Activated CD8-positive, alpha-beta memory T cell treated with anti-CD3 and anti-CD28 coated beads for 36 hours (primary cell): ENCODE results near the gene GALNT11. TPM values are rescaled to one million over a fixed set of nuclear protein-coding genes. Genes with fewer than 3 reads are reported as not detected.

Source experiments
- CTCF ChIA-PET: fragments of 350-600 bp; sonication (Branson Sonifier 250); formaldehyde crosslinking; loops from one replicate; lab custom pipeline; 2021; ENCODE audit warnings: antibody characterized with exemption; lab: Charles Lee
- POLR2A ChIA-PET: fragments of 350-600 bp; sonication (Branson Sonifier 250); formaldehyde crosslinking; loops from one replicate; lab custom pipeline; 2021; ENCODE audit warnings: antibody characterized with exemption; lab: Charles Lee
- total RNA-seq, 2 experiments: library from RNA; stranded (reverse); gene quantifications; one replicate each; pipeline ENCODE4 v1.2.3, GENCODE V29; 2021

GALNT11 gene
- total RNA-seq, 2 experiments from 2014 or later: 18.0 to 21.8 TPM

- ChIA-PET CTCF (no interaction called here), POLR2A (no interaction called here)
Measured at GRCh38 chr7:152105205-152105604, 79.7 kb downstream of the GALNT11 start.

- CTCF ChIA-PET: no interaction called here
- POLR2A ChIA-PET: no interaction called here
Measured at GRCh38 chr7:152106990-152107389, 81.5 kb downstream of the GALNT11 start.

DNA sequence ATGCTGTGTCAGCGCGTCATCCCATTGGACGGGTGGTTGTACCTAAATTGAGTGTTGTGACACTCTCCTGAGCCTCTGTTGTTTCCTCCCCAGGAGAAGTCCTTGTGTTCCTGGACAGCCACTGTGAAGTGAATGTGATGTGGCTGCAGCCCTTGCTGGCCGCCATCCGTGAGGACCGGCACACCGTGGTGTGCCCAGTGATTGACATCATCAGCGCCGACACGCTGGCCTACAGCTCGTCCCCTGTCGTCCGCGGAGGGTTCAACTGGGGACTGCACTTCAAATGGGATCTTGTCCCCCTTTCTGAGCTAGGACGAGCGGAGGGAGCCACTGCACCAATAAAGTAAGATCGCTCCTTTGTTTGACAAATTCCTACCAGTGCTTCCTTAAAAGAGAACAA is 82.5 kb downstream of the GALNT11 start:
- ChIA-PET POLR2A (no interaction called here), CTCF (no interaction called here)

DNA sequence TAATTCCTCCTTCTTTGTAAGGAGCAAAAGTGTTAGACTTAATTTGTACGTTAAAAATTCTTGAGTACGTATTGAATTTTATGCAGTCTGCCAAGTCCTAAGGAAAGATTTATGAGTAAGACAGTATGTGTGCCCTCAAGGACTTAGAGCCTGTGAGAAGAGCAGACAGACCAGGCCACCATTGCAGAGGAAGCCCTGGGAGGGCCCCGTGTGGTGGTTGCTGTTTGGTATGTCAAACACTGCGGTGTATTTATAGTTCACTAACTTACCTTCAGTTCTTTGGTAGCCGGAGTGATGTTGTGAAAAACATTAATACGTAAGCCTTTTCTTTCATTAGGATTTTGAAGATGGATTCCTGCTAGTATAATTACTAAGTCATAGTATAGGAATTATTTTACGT is 82.9 kb downstream of the GALNT11 start:
- CTCF ChIA-PET: no interaction called here
- POLR2A ChIA-PET: no interaction called here

DNA sequence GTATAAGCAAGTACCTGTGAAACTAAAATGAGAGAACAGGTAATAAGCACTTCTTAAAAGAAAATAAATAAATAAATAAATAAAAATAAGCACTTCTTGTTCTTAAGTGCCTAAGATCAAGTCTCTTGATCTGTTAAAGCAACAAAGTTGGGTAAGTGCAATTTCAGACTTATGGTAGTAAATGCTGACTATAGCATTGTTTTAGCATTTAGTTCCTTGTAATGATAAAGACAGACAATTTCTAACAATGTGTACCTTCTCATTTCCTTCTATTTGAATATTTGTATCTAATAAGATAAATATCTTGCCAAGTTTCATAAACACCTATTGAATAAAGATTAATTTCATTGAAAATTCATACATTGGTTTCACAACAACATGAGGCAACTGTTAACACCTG is 87.4 kb downstream of the GALNT11 start:
- POLR2A ChIA-PET: interaction anchor here (0.7 kb wide), 1 partner anchor 17 kb away, joined by 3 read pairs; no protein-coding TSS in a partner anchor
- CTCF ChIA-PET: no interaction called here

- CTCF ChIA-PET: interaction anchor here (1.0 kb wide), 1 partner anchor 8 kb away, joined by 3 read pairs; no protein-coding TSS in a partner anchor
- POLR2A ChIA-PET: no interaction called here
Measured at GRCh38 chr7:152115021-152115718, 89.7 kb downstream of the GALNT11 start.

GRCh38 chr7:152117356-152117755 is 91.9 kb downstream of the GALNT11 start:
- CTCF ChIA-PET: no interaction called here
- POLR2A ChIA-PET: no interaction called here

- POLR2A ChIA-PET: no interaction called here
- CTCF ChIA-PET: no interaction called here
Measured at GRCh38 chr7:152120210-152120609, 94.7 kb downstream of the GALNT11 start.

DNA sequence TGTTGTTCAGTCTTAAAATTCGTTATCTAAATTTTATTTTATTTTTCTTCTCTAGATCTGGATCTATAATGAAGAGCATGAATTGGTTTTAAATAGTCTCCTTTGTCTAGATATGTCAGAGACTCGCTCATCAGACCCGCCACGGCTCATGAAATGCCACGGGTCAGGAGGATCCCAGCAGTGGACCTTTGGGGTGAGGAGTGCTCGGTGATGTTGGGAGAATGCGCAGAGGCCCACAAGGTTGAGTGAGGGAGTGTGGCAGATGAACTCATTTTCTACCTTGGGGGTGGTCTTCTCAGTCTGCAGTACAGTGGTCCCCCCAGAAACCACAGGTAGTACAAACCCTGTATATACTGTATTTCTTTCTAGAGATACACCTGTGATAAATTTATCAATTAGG is 95.3 kb downstream of the GALNT11 start:
- POLR2A ChIA-PET: no interaction called here
- CTCF ChIA-PET: no interaction called here

- ChIA-PET CTCF (no interaction called here), POLR2A (no interaction called here)
Measured at GRCh38 chr7:152121432-152121831, 96.0 kb downstream of the GALNT11 start.

DNA sequence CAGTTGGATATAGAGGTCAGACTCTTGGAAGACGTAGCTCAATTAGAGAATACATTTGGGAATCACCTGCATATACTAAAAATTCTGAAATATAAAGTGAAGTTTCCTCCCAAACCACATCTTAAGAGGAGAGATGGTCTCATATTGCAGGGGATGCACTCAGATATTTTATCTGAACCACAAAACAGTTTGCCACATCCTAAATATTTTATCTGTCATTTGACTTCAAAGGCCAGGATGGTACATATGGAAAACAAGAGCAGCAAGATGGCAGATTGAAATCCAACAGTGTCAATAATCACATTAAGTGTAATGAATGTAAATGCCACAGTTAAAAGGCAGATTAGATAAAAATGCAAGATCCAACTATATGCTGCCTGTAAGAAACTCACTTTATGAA is 97.1 kb downstream of the GALNT11 start:
- ChIA-PET POLR2A (no interaction called here), CTCF (no interaction called here)

GRCh38 chr7:152126741-152127140 is 101.3 kb downstream of the GALNT11 start:
- ChIA-PET POLR2A (no interaction called here), CTCF (interaction anchor here (0.5 kb wide), 1 partner anchor 577 kb away, joined by 3 read pairs; no protein-coding TSS in a partner anchor)

- ChIA-PET POLR2A (no interaction called here), CTCF (interaction anchor here (0.5 kb wide), 1 partner anchor 576 kb away, joined by 3 read pairs; no protein-coding TSS in a partner anchor)
Measured at GRCh38 chr7:152127229-152127628, 101.8 kb downstream of the GALNT11 start.

DNA sequence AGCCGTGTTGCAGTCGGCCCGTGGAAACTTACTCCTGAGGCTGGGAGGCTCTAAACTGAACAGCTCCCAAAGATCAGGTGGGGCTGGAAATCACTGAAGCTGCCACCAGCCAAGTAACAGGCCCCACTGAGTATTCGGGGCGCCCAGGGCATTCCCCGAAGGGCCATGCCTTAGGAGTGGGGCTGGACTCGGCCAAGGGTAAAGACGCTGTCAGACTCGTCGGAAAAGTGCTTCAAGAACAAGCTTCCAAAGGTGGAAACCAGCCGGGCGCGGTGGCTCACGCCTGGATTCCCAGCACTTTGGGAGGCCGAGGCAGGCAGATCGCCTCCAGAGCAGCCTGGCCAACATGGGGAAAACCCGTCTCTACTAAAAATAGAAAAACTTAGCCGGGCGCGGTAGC is 102.8 kb downstream of the GALNT11 start:
- POLR2A ChIA-PET: no interaction called here
- CTCF ChIA-PET: no interaction called here

GRCh38 chr7:152128741-152129461 is 103.4 kb downstream of the GALNT11 start:
- POLR2A ChIA-PET: no interaction called here
- CTCF ChIA-PET: no interaction called here

DNA sequence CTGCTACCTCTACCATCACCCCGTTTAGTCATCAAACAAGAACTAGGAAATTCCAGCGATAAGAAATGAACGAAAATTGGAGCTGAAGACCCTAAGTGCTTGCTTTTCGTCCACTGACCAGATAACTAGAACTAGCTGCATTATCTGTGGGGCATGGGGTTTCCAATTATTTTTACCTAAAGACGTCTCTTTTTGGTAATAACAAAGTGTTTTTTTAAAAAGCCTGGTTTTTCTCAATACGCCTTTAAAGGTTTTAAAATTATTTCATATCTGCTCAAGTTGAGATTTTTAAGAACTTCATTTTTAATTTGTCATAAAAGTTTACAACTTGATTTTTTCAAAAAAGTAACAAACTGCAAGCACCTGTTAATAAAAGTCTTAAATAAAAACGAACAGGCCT is 104.2 kb downstream of the GALNT11 start:
- POLR2A ChIA-PET: no interaction called here
- CTCF ChIA-PET: no interaction called here

- ChIA-PET CTCF (no interaction called here), POLR2A (no interaction called here)
Measured at GRCh38 chr7:152130658-152131590, 105.5 kb downstream of the GALNT11 start.

DNA sequence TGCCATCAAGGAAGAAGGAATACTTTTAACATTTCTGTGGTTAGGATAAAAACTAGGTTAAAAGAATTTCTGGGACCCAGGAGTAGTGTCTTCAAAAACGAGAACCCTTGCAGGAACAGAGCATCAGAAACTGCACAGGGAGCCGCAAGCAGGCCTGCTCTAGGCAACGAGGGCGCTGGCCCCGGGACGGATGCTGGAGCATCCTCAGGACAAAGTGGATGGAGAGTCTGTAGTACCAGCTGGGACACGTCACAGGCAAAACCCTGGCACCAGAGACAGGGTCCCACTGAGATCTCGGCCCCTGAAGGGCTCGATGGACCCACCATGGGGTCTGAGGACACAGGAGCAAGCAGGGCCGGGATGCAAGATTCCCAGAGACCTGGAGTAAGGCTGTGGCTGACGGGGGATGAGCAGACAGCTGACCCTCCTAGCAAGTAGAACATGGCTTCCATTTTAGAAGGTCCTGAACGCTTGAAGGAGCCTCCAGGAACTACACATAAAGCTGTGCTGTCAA is 106.6 kb downstream of the GALNT11 start:
- ChIA-PET POLR2A (interaction anchor here (0.6 kb wide), 1 partner anchor 1948 kb away, joined by 5 read pairs; no protein-coding TSS in a partner anchor), CTCF (no interaction called here)

DNA sequence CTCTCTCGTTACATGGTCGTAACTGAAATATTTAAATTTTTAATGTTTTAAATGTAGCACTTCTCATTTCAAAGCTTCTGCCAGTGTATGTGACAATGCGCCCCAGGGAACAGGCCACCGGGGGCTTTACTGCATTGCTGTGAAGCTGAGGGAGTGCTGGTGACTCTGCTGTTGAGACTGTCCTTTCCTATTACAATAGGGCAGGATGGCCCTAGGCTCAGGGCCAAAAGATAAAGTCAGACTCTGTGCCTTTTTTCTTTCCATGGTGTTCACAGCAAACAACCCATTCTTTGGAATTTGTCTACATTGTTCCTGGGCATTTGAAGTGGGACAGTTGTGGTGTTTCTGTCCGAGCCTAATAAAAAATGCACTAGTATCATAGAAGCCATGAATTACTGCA is 107.3 kb downstream of the GALNT11 start:
- CTCF ChIA-PET: interaction anchor here (0.6 kb wide), 1 partner anchor 284 kb away, joined by 3 read pairs; no protein-coding TSS in a partner anchor

More for the DNA sequence above, 107.3 kb downstream of the GALNT11 start:
- POLR2A ChIA-PET: no interaction called here
